Measurements from ENCODE around the gene CSF2. TPM values are rescaled to one million over a fixed set of nuclear protein-coding genes. Genes with fewer than 3 reads are reported as not detected.

The CSF2 gene
- total RNA-seq, 2 experiments from 2014 or later: not detected

GRCh38 chr5:132025403-132025971 is 48.1 kb upstream of the CSF2 start:
- Histone ChIP-seq H2AFZ (ENCODE audit: low read length) (no peak overlapping the region), H3K4me1 (ENCODE audit: insufficient read depth, low read length, poor library complexity, severe bottlenecking) (no peaks in the 10 kb centered on the region), H3K4me3 (ENCODE audit: low read depth, low read length, poor library complexity, severe bottlenecking) (no peak overlapping the region), H3K27ac (ENCODE audit: low read depth, low read length, poor library complexity, severe bottlenecking) (no peak overlapping the region), H3K9me2 (ENCODE audit: insufficient read depth, low read length) (no peaks in the 10 kb centered on the region), H3K4me2 (ENCODE audit: low read length) (no peak overlapping the region), H3K79me2 (ENCODE audit: insufficient read depth, low read depth, low read length) (no peaks in the 10 kb centered on the region), H3K9me3 (ENCODE audit: low read length) (no peaks in the 10 kb centered on the region), H3K36me3 (ENCODE audit: insufficient read depth, low read length) (no peaks in the 10 kb centered on the region), H4K20me1 (ENCODE audit: insufficient read depth, low read length) (no peaks in the 10 kb centered on the region)
- TF ChIP-seq, protein P1, sequence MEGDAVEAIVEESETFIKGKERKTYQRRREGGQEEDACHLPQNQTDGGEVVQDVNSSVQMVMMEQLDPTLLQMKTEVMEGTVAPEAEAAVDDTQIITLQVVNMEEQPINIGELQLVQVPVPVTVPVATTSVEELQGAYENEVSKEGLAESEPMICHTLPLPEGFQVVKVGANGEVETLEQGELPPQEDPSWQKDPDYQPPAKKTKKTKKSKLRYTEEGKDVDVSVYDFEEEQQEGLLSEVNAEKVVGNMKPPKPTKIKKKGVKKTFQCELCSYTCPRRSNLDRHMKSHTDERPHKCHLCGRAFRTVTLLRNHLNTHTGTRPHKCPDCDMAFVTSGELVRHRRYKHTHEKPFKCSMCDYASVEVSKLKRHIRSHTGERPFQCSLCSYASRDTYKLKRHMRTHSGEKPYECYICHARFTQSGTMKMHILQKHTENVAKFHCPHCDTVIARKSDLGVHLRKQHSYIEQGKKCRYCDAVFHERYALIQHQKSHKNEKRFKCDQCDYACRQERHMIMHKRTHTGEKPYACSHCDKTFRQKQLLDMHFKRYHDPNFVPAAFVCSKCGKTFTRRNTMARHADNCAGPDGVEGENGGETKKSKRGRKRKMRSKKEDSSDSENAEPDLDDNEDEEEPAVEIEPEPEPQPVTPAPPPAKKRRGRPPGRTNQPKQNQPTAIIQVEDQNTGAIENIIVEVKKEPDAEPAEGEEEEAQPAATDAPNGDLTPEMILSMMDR (conservative IDR thresholded peaks at IDR 0.05; ENCODE audit: low read length): no peak
- TF ChIP-seq EZH2phosphoT487 (IDR thresholded peaks at IDR 0.05; ENCODE audit: borderline replicate concordance, low read depth, low read length): no peak
- no peak for DNase-seq (ENCODE audit: low spot score)
- ChIA-PET CTCF (ENCODE audit: unreplicated experiment) (no interaction called here), POLR2A (no interaction called here)
- no TSS peak for BruUV-seq (replicated peaks)
- intact Hi-C loops (cut with micrococcal nuclease; ENCODE audit: unreplicated experiment): no loop called here

DNA sequence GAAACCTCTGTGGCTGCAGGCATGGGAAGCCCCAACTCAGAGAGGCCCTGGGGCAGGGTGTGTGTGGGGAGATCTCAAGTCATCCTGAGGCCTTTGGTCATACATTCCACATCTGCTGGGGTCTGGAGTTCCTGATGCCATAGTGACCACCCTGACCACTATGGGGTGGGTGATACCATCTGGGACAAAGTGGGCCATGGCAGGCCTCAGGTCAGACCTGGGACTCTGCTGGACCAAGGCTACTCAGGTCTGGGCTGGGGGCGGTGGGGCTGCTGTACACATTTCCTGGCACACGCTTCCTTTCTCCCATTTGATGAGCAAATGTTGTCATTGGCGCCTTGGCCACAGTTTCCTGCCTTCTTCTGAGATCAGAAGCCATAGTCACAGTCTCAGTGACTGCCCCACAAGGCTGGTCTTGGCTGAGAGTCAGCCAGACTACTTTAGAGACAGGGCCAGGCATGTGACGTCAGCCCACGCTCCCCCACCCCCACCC is 47.0 kb upstream of the CSF2 start:
- no TSS peak for BruUV-seq (replicated peaks)
- no peak overlapping the region for H3K4me3 ChIP-seq (ENCODE audit: low read depth, low read length, poor library complexity, severe bottlenecking)
- no peaks in the 10 kb centered on the region for H3K79me2 ChIP-seq (ENCODE audit: insufficient read depth, low read depth, low read length)
- H2AFZ ChIP-seq (ENCODE audit: low read length): no peak overlapping the region
- H3K27ac ChIP-seq (ENCODE audit: low read depth, low read length, poor library complexity, severe bottlenecking): no peak overlapping the region
- no peaks in the 10 kb centered on the region for H3K9me3 ChIP-seq (ENCODE audit: low read length)
- CTCF ChIA-PET (ENCODE audit: unreplicated experiment): no interaction called here
- intact Hi-C loops (cut with micrococcal nuclease; ENCODE audit: unreplicated experiment): no loop called here
- H3K4me2 ChIP-seq (ENCODE audit: low read length): no peak overlapping the region
- H3K36me3 ChIP-seq (ENCODE audit: insufficient read depth, low read length): no peaks in the 10 kb centered on the region
- DNase-seq (ENCODE audit: low spot score): no peak
- no peak for TF ChIP-seq EZH2phosphoT487 (IDR thresholded peaks at IDR 0.05; ENCODE audit: borderline replicate concordance, low read depth, low read length)
- TF ChIP-seq, protein P1 (conservative IDR thresholded peaks at IDR 0.05; ENCODE audit: low read length): no peak
- no peaks in the 10 kb centered on the region for H3K9me2 ChIP-seq (ENCODE audit: insufficient read depth, low read length)
- no peaks in the 10 kb centered on the region for H4K20me1 ChIP-seq (ENCODE audit: insufficient read depth, low read length)
- no peaks in the 10 kb centered on the region for H3K4me1 ChIP-seq (ENCODE audit: insufficient read depth, low read length, poor library complexity, severe bottlenecking)
- POLR2A ChIA-PET: interaction anchor here (0.6 kb wide), 1 partner anchor 224 kb away, joined by 3 read pairs; no protein-coding TSS in a partner anchor

DNA sequence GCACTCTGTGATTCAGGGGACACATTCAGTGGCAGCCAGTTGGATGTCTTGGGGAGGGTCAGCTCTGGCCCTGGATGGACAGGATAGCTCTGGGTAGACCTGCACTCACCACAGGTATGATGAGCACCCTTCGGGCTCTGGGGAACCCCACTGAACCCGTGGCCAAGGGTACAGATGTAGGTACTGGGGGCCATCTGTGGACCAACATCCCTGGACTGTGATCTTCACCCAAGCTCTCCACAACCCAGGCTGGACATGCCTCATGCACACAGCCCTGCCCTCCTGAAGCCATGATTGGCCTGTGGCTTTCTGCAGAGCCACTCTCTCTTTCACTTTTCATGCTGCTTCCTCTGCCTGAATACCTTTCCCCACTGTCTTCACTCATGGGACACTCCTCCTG is 46.6 kb upstream of the CSF2 start:
- H4K20me1 ChIP-seq (ENCODE audit: insufficient read depth, low read length): no peaks in the 10 kb centered on the region
- H3K36me3 ChIP-seq (ENCODE audit: insufficient read depth, low read length): no peaks in the 10 kb centered on the region
- H3K4me1 ChIP-seq (ENCODE audit: insufficient read depth, low read length, poor library complexity, severe bottlenecking): no peaks in the 10 kb centered on the region
- TF ChIP-seq EZH2phosphoT487 (IDR thresholded peaks at IDR 0.05; ENCODE audit: borderline replicate concordance, low read depth, low read length): no peak
- TF ChIP-seq, protein P1 (conservative IDR thresholded peaks at IDR 0.05; ENCODE audit: low read length): no peak
- BruUV-seq (replicated peaks): no TSS peak
- CTCF ChIA-PET (ENCODE audit: unreplicated experiment): no interaction called here
- no peaks in the 10 kb centered on the region for H3K9me3 ChIP-seq (ENCODE audit: low read length)
- no peak overlapping the region for H3K4me3 ChIP-seq (ENCODE audit: low read depth, low read length, poor library complexity, severe bottlenecking)
- H3K79me2 ChIP-seq (ENCODE audit: insufficient read depth, low read depth, low read length): no peaks in the 10 kb centered on the region
- H2AFZ ChIP-seq (ENCODE audit: low read length): no peak overlapping the region
- no peaks in the 10 kb centered on the region for H3K9me2 ChIP-seq (ENCODE audit: insufficient read depth, low read length)
- intact Hi-C loops (cut with micrococcal nuclease; ENCODE audit: unreplicated experiment): no loop called here
- DNase-seq (ENCODE audit: low spot score): no peak
- H3K27ac ChIP-seq (ENCODE audit: low read depth, low read length, poor library complexity, severe bottlenecking): no peak overlapping the region
- no peak overlapping the region for H3K4me2 ChIP-seq (ENCODE audit: low read length)
- POLR2A ChIA-PET: interaction anchor here (0.6 kb wide), 1 partner anchor 223 kb away, joined by 3 read pairs; no protein-coding TSS in a partner anchor

All from OCI-LY7 (cell line).